ENCODE data around the gene ZFAND3.

DNA sequence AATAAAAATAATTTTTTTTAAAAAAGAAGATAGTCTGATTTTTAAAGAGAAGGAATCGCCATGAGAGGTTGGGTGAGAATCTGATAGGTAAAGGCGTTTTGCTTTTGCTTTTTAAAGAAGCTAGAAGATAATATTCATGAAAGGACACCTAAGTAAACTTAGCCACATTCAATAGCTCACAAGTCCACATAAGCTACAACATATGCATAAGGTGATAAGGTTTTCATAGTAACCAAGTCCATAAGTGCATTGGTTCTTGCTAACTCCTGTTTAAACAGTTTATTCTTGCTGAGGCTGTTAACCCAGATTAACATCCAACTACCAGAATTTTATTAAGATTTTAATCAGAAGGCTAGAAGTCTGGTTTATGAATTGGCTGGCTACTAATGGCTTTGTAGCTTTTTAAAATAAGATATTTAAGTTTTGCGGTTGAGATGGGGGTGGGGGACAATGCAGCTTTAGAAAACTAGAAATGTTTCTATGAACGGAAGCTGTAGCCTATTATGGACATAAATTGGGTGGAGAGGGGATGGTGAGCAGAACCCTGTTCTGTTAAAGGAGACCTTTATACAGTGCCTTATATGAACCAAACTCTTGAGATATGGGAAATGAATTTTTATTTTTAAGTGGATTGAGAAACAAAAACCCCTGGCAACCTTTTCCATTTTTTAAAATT is 235.1 kb downstream of the ZFAND3 start:
- TF ChIP-seq, protein P1, sequence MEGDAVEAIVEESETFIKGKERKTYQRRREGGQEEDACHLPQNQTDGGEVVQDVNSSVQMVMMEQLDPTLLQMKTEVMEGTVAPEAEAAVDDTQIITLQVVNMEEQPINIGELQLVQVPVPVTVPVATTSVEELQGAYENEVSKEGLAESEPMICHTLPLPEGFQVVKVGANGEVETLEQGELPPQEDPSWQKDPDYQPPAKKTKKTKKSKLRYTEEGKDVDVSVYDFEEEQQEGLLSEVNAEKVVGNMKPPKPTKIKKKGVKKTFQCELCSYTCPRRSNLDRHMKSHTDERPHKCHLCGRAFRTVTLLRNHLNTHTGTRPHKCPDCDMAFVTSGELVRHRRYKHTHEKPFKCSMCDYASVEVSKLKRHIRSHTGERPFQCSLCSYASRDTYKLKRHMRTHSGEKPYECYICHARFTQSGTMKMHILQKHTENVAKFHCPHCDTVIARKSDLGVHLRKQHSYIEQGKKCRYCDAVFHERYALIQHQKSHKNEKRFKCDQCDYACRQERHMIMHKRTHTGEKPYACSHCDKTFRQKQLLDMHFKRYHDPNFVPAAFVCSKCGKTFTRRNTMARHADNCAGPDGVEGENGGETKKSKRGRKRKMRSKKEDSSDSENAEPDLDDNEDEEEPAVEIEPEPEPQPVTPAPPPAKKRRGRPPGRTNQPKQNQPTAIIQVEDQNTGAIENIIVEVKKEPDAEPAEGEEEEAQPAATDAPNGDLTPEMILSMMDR (IDR thresholded peaks at IDR 0.05): no peak
- TF ChIP-seq ZFX (IDR thresholded peaks at IDR 0.05; ENCODE audit: borderline replicate concordance): no peak
